ENCODE results near the gene SLC16A8. TPM values are rescaled to one million over a fixed set of nuclear protein-coding genes. Genes with fewer than 3 reads are reported as not detected.

Gene SLC16A8
- total RNA-seq, 2 donors from 2014 or later, result 0.57 to 1.1 TPM

GRCh38 chr22:38036392-38037062, 47.5 kb downstream of the SLC16A8 start:
- H3K27me3 ChIP-seq (ENCODE audit: control insufficient read depth, insufficient read depth, low read length, poor library complexity, severe bottlenecking), result no peaks in the 10 kb centered on the region
- Mint-ChIP-seq H3K4me3 (no peak overlapping the region), H3K36me3 (ENCODE audit: low read depth) (no peaks in the 10 kb centered on the region), H3K4me1 (peaks cover 13% of the 10 kb centered on the region), H3K27me3 (ENCODE audit: insufficient read depth) (no peaks in the 10 kb centered on the region), H3K27ac (no peak overlapping the region), H3K9me3 (peaks cover 3% of the 10 kb centered on the region)
- DNase-seq, result no peak
- H3K36me3 ChIP-seq (ENCODE audit: control insufficient read depth, insufficient read depth, low read length), result no peaks in the 10 kb centered on the region
- no peak overlapping the region for H3K9ac ChIP-seq (ENCODE audit: extremely low read depth, low read length, poor library complexity, severe bottlenecking)
- H3K9me3 ChIP-seq (ENCODE audit: control insufficient read depth, low read length), result no peaks in the 10 kb centered on the region
- H3K27ac ChIP-seq (ENCODE audit: low read depth, low read length), result no peak overlapping the region
- H3K4me3 ChIP-seq (ENCODE audit: low read length), result no peak overlapping the region
- H3K4me1 ChIP-seq (ENCODE audit: control insufficient read depth, insufficient read depth, low read length), result no peaks in the 10 kb centered on the region
- 80 to 89% methylated on average over 9 to 10 of the region's 10 CpGs for WGBS, 2 experiments (ENCODE audit: insufficient coverage in 1 of 2, insufficient read length in 1 of 2)
- TF ChIP-seq CTCF (conservative IDR thresholded peaks at IDR 0.05), result no peak

GRCh38 chr22:38035530-38035885, 48.5 kb downstream of the SLC16A8 start:
- H3K9me3 Mint-ChIP-seq, result peaks cover 3% of the 10 kb centered on the region
- TF ChIP-seq CTCF (conservative IDR thresholded peaks at IDR 0.05), result no peak
- Histone ChIP-seq H3K27ac (ENCODE audit: low read depth, low read length) (no peak overlapping the region), H3K27me3 (ENCODE audit: control insufficient read depth, insufficient read depth, low read length, poor library complexity, severe bottlenecking) (no peaks in the 10 kb centered on the region), H3K9me3 (ENCODE audit: control insufficient read depth, low read length) (no peaks in the 10 kb centered on the region), H3K36me3 (ENCODE audit: control insufficient read depth, insufficient read depth, low read length) (no peaks in the 10 kb centered on the region), H3K4me1 (ENCODE audit: control insufficient read depth, insufficient read depth, low read length) (no peaks in the 10 kb centered on the region), H3K9ac (ENCODE audit: extremely low read depth, low read length, poor library complexity, severe bottlenecking) (no peak overlapping the region), H3K4me3 (ENCODE audit: low read length) (no peak overlapping the region)
- no peak for DNase-seq
- 86 to 87% methylated on average over 8 to 9 of the region's 9 CpGs for WGBS, 2 experiments (ENCODE audit: insufficient coverage in 1 of 2, insufficient read length in 1 of 2)
- peaks cover 21% of the 10 kb centered on the region for H3K4me1 Mint-ChIP-seq
- H3K36me3 Mint-ChIP-seq (ENCODE audit: low read depth), result no peaks in the 10 kb centered on the region
- no peaks in the 10 kb centered on the region for H3K27me3 Mint-ChIP-seq (ENCODE audit: insufficient read depth)
- H3K27ac Mint-ChIP-seq, result no peak overlapping the region
- H3K4me3 Mint-ChIP-seq, result no peak overlapping the region

GRCh38 chr22:38034884-38035529, 49.0 kb downstream of the SLC16A8 start:
- Histone ChIP-seq H3K9ac (ENCODE audit: extremely low read depth, low read length, poor library complexity, severe bottlenecking) (no peak overlapping the region), H3K27ac (ENCODE audit: low read depth, low read length) (no peak overlapping the region)
- peaks cover 24% of the 10 kb centered on the region for H3K4me1 Mint-ChIP-seq

More at GRCh38 chr22:38034884-38035529, 49.0 kb downstream of the SLC16A8 start:
- H3K9me3 ChIP-seq (ENCODE audit: control insufficient read depth, low read length), result no peaks in the 10 kb centered on the region
- WGBS, 2 experiments (ENCODE audit: insufficient coverage in 1 of 2, insufficient read length in 1 of 2), result 86 to 89% methylated on average over 5 to 10 of the region's 11 CpGs
- H3K36me3 ChIP-seq (ENCODE audit: control insufficient read depth, insufficient read depth, low read length), result no peaks in the 10 kb centered on the region
- TF ChIP-seq CTCF (conservative IDR thresholded peaks at IDR 0.05), result no peak
- H3K36me3 Mint-ChIP-seq (ENCODE audit: low read depth), result no peaks in the 10 kb centered on the region
- H3K9me3 Mint-ChIP-seq, result peaks cover 3% of the 10 kb centered on the region
- H3K27me3 ChIP-seq (ENCODE audit: control insufficient read depth, insufficient read depth, low read length, poor library complexity, severe bottlenecking), result no peaks in the 10 kb centered on the region
- no peak for DNase-seq
- no peak overlapping the region for H3K4me3 ChIP-seq (ENCODE audit: low read length)
- no peak overlapping the region for H3K4me3 Mint-ChIP-seq
- no peaks in the 10 kb centered on the region for H3K4me1 ChIP-seq (ENCODE audit: control insufficient read depth, insufficient read depth, low read length)
- H3K27ac Mint-ChIP-seq, result peak overlapping the region; percentile 53
- H3K27me3 Mint-ChIP-seq (ENCODE audit: insufficient read depth), result no peaks in the 10 kb centered on the region

All from endodermal cell (in vitro differentiated cells).